Measurements from ENCODE around the gene PACC1. TPM values are rescaled to one million over a fixed set of nuclear protein-coding genes. Genes with fewer than 3 reads are reported as not detected.

The PACC1 gene
- total RNA-seq, 1 experiment from 2014 or later, result 17.6 TPM

DNA sequence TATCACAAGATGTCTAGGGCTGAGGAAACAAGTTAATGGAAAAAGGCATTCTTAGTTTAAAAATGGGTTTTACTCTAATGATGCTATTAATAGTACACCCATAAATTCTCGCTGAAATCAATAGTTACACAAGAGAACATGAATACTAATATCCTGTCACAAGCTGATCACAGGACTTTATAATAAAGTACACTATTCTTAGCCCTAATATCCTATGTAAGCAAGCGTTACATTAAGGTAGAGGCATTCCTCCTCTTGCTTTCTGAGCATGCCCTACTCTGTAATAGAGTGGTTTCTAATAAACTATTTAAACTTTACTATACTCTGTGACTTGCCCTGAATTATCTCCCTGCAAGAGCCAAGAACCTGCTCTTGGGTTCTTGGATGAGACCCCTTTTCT, 6.5 kb upstream of the PACC1 start:
- DNase-seq (ENCODE audit: low read depth, low spot score) (no peak), ATAC-seq (no peak)
- no peaks in the 10 kb centered on the region for H3K9me2 ChIP-seq (ENCODE audit: insufficient read depth)
- ChIA-PET CTCF (no interaction called here), POLR2A (no interaction called here), RAD21 (ENCODE audit: low non-redundant PET in 1 of 2, low total read pairs in 2 of 2, uncharacterized antibody in 2 of 2, unreplicated experiment in 2 of 2) (interaction anchor here in 1 of 2 experiments (0.7 kb wide), 1 partner anchor 16 kb away, joined by 3 read pairs; no protein-coding TSS in a partner anchor)
- H3K79me2 ChIP-seq (ENCODE audit: insufficient read depth, low read length), result no peaks in the 10 kb centered on the region
- H3K4me2 ChIP-seq (ENCODE audit: low read length), result no peak overlapping the region
- H2AFZ ChIP-seq (ENCODE audit: low read depth, low read length, poor library complexity, severe bottlenecking), result no peak overlapping the region
- H3K4me3 ChIP-seq (replicated peaks in 1 of 2; ENCODE audit: low read depth in 1 of 2, low read length in 2 of 2), result no peak overlapping the region
- BruUV-seq (replicated peaks), result no TSS peak
- H3K27me3 ChIP-seq (ENCODE audit: insufficient read depth, low read length), result peaks cover 10% of the 10 kb centered on the region; the same call in 1 of the 2 replicates
- no peak overlapping the region for H3K9ac ChIP-seq (ENCODE audit: low read length)
- no peaks in the 10 kb centered on the region for H4K20me1 ChIP-seq (ENCODE audit: insufficient read depth)
- H3K36me3 ChIP-seq (ENCODE audit: control insufficient read depth in 1 of 2, insufficient read depth in 2 of 2, low read length in 2 of 2), result no peaks in the 10 kb centered on the region
- H3K4me1 ChIP-seq (ENCODE audit: control insufficient read depth in 1 of 2, insufficient read depth in 2 of 2, low read length in 2 of 2), result no peaks in the 10 kb centered on the region
- intact Hi-C loops (cut with micrococcal nuclease), result no loop called here
- TF ChIP-seq EZH2phosphoT487 (IDR thresholded peaks at IDR 0.05; ENCODE audit: borderline replicate concordance) (no peak), CEBPB (IDR thresholded peaks at IDR 0.05; ENCODE audit: low read depth) (no peak), TCF7L2 (IDR thresholded peaks at IDR 0.05; ENCODE audit: borderline replicate concordance, extremely low read depth, insufficient read depth, insufficient read length) (no peak), SIN3A (IDR thresholded peaks at IDR 0.05; ENCODE audit: low read depth) (no peak), CBX3 (IDR thresholded peaks at IDR 0.05; ENCODE audit: low read depth) (no peak), POLR2A (IDR thresholded peaks at IDR 0.05; ENCODE audit: borderline replicate concordance, extremely low read depth, insufficient read depth, insufficient read length) (no peak), ELF1 (IDR thresholded peaks at IDR 0.05; ENCODE audit: borderline replicate concordance, low read depth) (no peak), JUND (IDR thresholded peaks at IDR 0.05) (no peak)
- TF ChIP-seq, protein P1, sequence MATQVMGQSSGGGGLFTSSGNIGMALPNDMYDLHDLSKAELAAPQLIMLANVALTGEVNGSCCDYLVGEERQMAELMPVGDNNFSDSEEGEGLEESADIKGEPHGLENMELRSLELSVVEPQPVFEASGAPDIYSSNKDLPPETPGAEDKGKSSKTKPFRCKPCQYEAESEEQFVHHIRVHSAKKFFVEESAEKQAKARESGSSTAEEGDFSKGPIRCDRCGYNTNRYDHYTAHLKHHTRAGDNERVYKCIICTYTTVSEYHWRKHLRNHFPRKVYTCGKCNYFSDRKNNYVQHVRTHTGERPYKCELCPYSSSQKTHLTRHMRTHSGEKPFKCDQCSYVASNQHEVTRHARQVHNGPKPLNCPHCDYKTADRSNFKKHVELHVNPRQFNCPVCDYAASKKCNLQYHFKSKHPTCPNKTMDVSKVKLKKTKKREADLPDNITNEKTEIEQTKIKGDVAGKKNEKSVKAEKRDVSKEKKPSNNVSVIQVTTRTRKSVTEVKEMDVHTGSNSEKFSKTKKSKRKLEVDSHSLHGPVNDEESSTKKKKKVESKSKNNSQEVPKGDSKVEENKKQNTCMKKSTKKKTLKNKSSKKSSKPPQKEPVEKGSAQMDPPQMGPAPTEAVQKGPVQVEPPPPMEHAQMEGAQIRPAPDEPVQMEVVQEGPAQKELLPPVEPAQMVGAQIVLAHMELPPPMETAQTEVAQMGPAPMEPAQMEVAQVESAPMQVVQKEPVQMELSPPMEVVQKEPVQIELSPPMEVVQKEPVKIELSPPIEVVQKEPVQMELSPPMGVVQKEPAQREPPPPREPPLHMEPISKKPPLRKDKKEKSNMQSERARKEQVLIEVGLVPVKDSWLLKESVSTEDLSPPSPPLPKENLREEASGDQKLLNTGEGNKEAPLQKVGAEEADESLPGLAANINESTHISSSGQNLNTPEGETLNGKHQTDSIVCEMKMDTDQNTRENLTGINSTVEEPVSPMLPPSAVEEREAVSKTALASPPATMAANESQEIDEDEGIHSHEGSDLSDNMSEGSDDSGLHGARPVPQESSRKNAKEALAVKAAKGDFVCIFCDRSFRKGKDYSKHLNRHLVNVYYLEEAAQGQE (IDR thresholded peaks at IDR 0.05; ENCODE audit: low read depth), result no peak
- TF ChIP-seq, protein P2, sequence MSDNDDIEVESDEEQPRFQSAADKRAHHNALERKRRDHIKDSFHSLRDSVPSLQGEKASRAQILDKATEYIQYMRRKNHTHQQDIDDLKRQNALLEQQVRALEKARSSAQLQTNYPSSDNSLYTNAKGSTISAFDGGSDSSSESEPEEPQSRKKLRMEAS (IDR thresholded peaks at IDR 0.05), result no peak
- TF ChIP-seq, protein P3, sequence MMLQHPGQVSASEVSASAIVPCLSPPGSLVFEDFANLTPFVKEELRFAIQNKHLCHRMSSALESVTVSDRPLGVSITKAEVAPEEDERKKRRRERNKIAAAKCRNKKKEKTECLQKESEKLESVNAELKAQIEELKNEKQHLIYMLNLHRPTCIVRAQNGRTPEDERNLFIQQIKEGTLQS (IDR thresholded peaks at IDR 0.05), result no peak
- TF ChIP-seq, protein P4, sequence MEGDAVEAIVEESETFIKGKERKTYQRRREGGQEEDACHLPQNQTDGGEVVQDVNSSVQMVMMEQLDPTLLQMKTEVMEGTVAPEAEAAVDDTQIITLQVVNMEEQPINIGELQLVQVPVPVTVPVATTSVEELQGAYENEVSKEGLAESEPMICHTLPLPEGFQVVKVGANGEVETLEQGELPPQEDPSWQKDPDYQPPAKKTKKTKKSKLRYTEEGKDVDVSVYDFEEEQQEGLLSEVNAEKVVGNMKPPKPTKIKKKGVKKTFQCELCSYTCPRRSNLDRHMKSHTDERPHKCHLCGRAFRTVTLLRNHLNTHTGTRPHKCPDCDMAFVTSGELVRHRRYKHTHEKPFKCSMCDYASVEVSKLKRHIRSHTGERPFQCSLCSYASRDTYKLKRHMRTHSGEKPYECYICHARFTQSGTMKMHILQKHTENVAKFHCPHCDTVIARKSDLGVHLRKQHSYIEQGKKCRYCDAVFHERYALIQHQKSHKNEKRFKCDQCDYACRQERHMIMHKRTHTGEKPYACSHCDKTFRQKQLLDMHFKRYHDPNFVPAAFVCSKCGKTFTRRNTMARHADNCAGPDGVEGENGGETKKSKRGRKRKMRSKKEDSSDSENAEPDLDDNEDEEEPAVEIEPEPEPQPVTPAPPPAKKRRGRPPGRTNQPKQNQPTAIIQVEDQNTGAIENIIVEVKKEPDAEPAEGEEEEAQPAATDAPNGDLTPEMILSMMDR (IDR thresholded peaks at IDR 0.05 in 2 of 3, conservative IDR thresholded peaks at IDR 0.05 in 1 of 3; ENCODE audit: borderline replicate concordance in 1 of 3, insufficient read depth in 1 of 3, low read depth in 2 of 3, low read length in 2 of 3), result no peak
- no peak overlapping the region for H3K27ac ChIP-seq (ENCODE audit: low read depth, low read length)
- no peaks in the 10 kb centered on the region for H3K9me3 ChIP-seq (ENCODE audit: control insufficient read depth in 1 of 2, insufficient read depth in 1 of 2, low read depth in 1 of 2, low read length in 2 of 2)

Data from HCT116 (cell line).